ENCODE data around the gene PPP1R18. TPM values are rescaled to one million over a fixed set of nuclear protein-coding genes. Genes with fewer than 3 reads are reported as not detected.

The PPP1R18 gene
- total and polyA plus RNA-seq, 9 of the 15 experiments (the other 6 are each of a cell fraction or from before 2014, with no cell fraction given), result 12.0 to 99.2 (median 42.6) TPM

GRCh38 chr6:30725713-30726505 is 39.5 kb upstream of the PPP1R18 start (continued):
- TF ChIP-seq NR3C1 (CRISPR knock-in tag; IDR thresholded peaks at IDR 0.05) (no peak), CXXC5 (CRISPR knock-in tag; IDR thresholded peaks at IDR 0.05) (no peak), ESRRA (IDR thresholded peaks at IDR 0.05; ENCODE audit: borderline replicate concordance, low read depth) (no peak), KDM5B (IDR thresholded peaks at IDR 0.05; ENCODE audit: insufficient replicate concordance, low read depth, low read length) (peak; percentile 57), CAMTA2 (CRISPR knock-in tag; conservative IDR thresholded peaks at IDR 0.05) (peak; percentile 41; the same call in 1 of the 2 replicates), NCOA1 (IDR thresholded peaks at IDR 0.05; ENCODE audit: low read depth) (no peak), ZNF347 (CRISPR knock-in tag; IDR thresholded peaks at IDR 0.05; ENCODE audit: low read depth) (peak; percentile 50; the same call in 1 of the 2 replicates), HDGF (IDR thresholded peaks at IDR 0.05) (no peak), TAL1 (IDR thresholded peaks at IDR 0.05) (no peak), HMGN3 (IDR thresholded peaks at IDR 0.05; ENCODE audit: borderline replicate concordance, extremely low read depth, insufficient read length, low read depth, low read length) (no peak), ZNF76 (CRISPR knock-in tag; IDR thresholded peaks at IDR 0.05; ENCODE audit: borderline replicate concordance) (no peak), RBM14 (IDR thresholded peaks at IDR 0.05; ENCODE audit: borderline replicate concordance, insufficient read depth, low read depth, low read length) (no peak), SMAD1 (IDR thresholded peaks at IDR 0.05; ENCODE audit: low read depth, low read length, partially characterized antibody) (peak; percentile 7), ZNF12 (CRISPR knock-in tag; IDR thresholded peaks at IDR 0.05) (no peak), MYNN (IDR thresholded peaks at IDR 0.05) (peak; percentile 88; the same call in 1 of the 2 replicates), MYNN (CRISPR knock-in tag; IDR thresholded peaks at IDR 0.05) (no peak), FOXJ3 (CRISPR knock-in tag; IDR thresholded peaks at IDR 0.05) (no peak), NR4A1 (CRISPR knock-in tag; IDR thresholded peaks at IDR 0.05) (0 out of 2 replicates have a peak, but pooled peaks have one; percentile 34), NR4A1 (tag; IDR thresholded peaks at IDR 0.05) (no peak), ZNF707 (CRISPR knock-in tag; conservative IDR thresholded peaks at IDR 0.05) (no peak), GTF2F1 (IDR thresholded peaks at IDR 0.05; ENCODE audit: low read depth, low read length) (no peak), ZKSCAN1 (IDR thresholded peaks at IDR 0.05; ENCODE audit: low read depth, low read length) (no peak), NR2C2 (CRISPR knock-in tag; IDR thresholded peaks at IDR 0.05) (no peak), NR2C2 (tag; IDR thresholded peaks at IDR 0.05) (0 out of 2 replicates have a peak, but pooled peaks have one; percentile 14), ZBTB33 (CRISPR knock-in tag; IDR thresholded peaks at IDR 0.05) (0 out of 2 replicates have a peak, but pooled peaks have one; percentile 10), ZNF57 (CRISPR knock-in tag; IDR thresholded peaks at IDR 0.05) (peak; percentile 85; the same call in 1 of the 2 replicates), ZSCAN32 (CRISPR knock-in tag; IDR thresholded peaks at IDR 0.05) (0 out of 2 replicates have a peak, but pooled peaks have one; percentile 24)
- TF ChIP-seq, protein P1, sequence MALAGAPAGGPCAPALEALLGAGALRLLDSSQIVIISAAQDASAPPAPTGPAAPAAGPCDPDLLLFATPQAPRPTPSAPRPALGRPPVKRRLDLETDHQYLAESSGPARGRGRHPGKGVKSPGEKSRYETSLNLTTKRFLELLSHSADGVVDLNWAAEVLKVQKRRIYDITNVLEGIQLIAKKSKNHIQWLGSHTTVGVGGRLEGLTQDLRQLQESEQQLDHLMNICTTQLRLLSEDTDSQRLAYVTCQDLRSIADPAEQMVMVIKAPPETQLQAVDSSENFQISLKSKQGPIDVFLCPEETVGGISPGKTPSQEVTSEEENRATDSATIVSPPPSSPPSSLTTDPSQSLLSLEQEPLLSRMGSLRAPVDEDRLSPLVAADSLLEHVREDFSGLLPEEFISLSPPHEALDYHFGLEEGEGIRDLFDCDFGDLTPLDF (CRISPR knock-in tag; IDR thresholded peaks at IDR 0.05), result no peak
